T-cell (primary cell): Measurements from ENCODE around the gene MEIS1. TPM values are rescaled to one million over a fixed set of nuclear protein-coding genes. Genes with fewer than 3 reads are reported as not detected.

Experiments used
- ATAC-seq, 4 experiments: fragments of 200-7000 bp in 3 of 4; fragments of 150-1000 bp in 1 of 4; cut with Tn5 transposase; replicated peaks in 1 of 4; 1 replicate in 3 of 4; 2 replicates in 1 of 4; pipeline ENCODE4 v1.10.0; 2021; ENCODE audit warnings: moderate library complexity in 3 of 4, mild to moderate bottlenecking in 2 of 4, moderate number of reproducible peaks in 1 of 4
- CTCF ChIA-PET, 2 donors: fragments of 300-600 bp; sonication (Branson Sonifier 250); formaldehyde crosslinking; loops; one replicate each; lab custom pipeline; 2022; ENCODE audit warnings: antibody characterized with exemption in 2 of 2; lab: Charles Lee
- POLR2A ChIA-PET, 2 donors: fragments of 300-600 bp; sonication (Branson Sonifier 250); formaldehyde crosslinking; loops; one replicate each; lab custom pipeline; 2022; ENCODE audit warnings: antibody characterized with exemption in 2 of 2; lab: Charles Lee
- DNase-seq, 35 experiments: peaks; one replicate each; pipeline versions ENCODE4 v3.0.0 to v3.0.0-alpha.2; 2013 to 2023
- H3K27ac ChIP-seq: one replicate; pipeline ENCODE4 v1.5.1; 2013; ENCODE audit warnings: low read length
- H3K27me3 ChIP-seq, 2 experiments: replicated peaks in 1 of 2; 1 replicate in 1 of 2; 2 replicates in 1 of 2; pipeline versions ENCODE4 v1.6.1 to v1.7.0; 2013; ENCODE audit warnings: low read length in 1 of 2, mixed read lengths in 1 of 2; ENCODE audit not compliant: control insufficient read depth in 2 of 2, insufficient read depth in 2 of 2; ENCODE audit errors: extremely low read depth in 1 of 2
- H3K36me3 ChIP-seq, 2 donors: 1 replicate in 1 of 2; 2 replicates in 1 of 2; pipeline versions ENCODE4 v1.6.1 to v1.7.0; 2013; ENCODE audit warnings: low read length in 1 of 2; ENCODE audit not compliant: control insufficient read depth in 2 of 2, insufficient read depth in 1 of 2; ENCODE audit errors: extremely low read depth in 1 of 2
- H3K4me1 ChIP-seq, 2 experiments: 1 replicate in 1 of 2; 2 replicates in 1 of 2; pipeline versions ENCODE4 v1.6.1 to v1.7.0; 2013; ENCODE audit warnings: low read length in 2 of 2, mixed read lengths in 1 of 2; ENCODE audit not compliant: insufficient read depth in 2 of 2, control insufficient read depth in 1 of 2; ENCODE audit errors: extremely low read depth in 1 of 2
- H3K4me3 ChIP-seq, 2 donors: 1 replicate in 1 of 2; 2 replicates in 1 of 2; pipeline versions ENCODE4 v1.5.1 to v1.7.0; 2013; ENCODE audit warnings: mild to moderate bottlenecking in 2 of 2, low read length in 1 of 2, moderate library complexity in 1 of 2; ENCODE audit not compliant: control insufficient read depth in 1 of 2; ENCODE audit errors: extremely low read depth in 1 of 2
- H3K9me3 ChIP-seq: 2 replicates; pipeline ENCODE4 v1.7.0; 2013
- H3K27ac Mint-ChIP-seq, 2 donors: one replicate each; pipeline ENCODE4 v1.8.0; 2020 to 2021; ENCODE audit warnings: mild to moderate bottlenecking in 2 of 2, mixed read lengths in 2 of 2
- H3K27me3 Mint-ChIP-seq, 2 donors: one replicate each; pipeline ENCODE4 v1.8.0; 2021 to 2022; ENCODE audit warnings: mixed read lengths in 2 of 2
- H3K36me3 Mint-ChIP-seq: one replicate; pipeline ENCODE4 v1.8.0; 2021; ENCODE audit warnings: mixed read lengths
- H3K4me1 Mint-ChIP-seq, 3 donors: one replicate each; pipeline ENCODE4 v1.8.0; 2020 to 2022; ENCODE audit warnings: mixed read lengths in 3 of 3, mild to moderate bottlenecking in 1 of 3
- H3K4me3 Mint-ChIP-seq, 3 donors: one replicate each; pipeline ENCODE4 v1.8.0; 2020 to 2022; ENCODE audit warnings: mild to moderate bottlenecking in 3 of 3, mixed read lengths in 3 of 3, moderate library complexity in 3 of 3
- H3K9me3 Mint-ChIP-seq, 3 donors: one replicate each; pipeline ENCODE4 v1.8.0; 2020 to 2022; ENCODE audit warnings: mixed read lengths in 3 of 3
- WGBS: methylation state at CpG from one replicate; pipeline ENCODE4 v1.1.5; 2013; ENCODE audit warnings: missing lambda C conversion rate; ENCODE audit not compliant: insufficient coverage; 5-methylcytosine and 5-hydroxymethylcytosine counted together
- total RNA-seq, 35 experiments: library from RNA in 6 of 35; stranded (reverse) in 6 of 35; fragments of 120-200 nt in 1 of 35; gene quantifications; one replicate each; pipeline versions ENCODE4 v1.2.1 to v1.2.4 and lab custom pipeline; 2013 to 2026

MEIS1 gene
- total RNA-seq, 5 donors from 2014 or later (not counting 1 experiment from before 2014, with no cell fraction given): 0.32 to 3.4 (median 0.90) TPM

GRCh38 chr2:66456183-66457041, 21.5 kb downstream of the MEIS1 start:
- no peak overlapping the region for H3K4me3 ChIP-seq
- Mint-ChIP-seq H3K36me3 (no peaks in the 10 kb centered on the region), H3K9me3 (peaks cover 0 to 10% (median 0%) of the 10 kb centered on the region in 3 donors), H3K4me3 (no peak overlapping the region), H3K27ac (no peak overlapping the region), H3K4me1 (no peaks in the 10 kb centered on the region), H3K27me3 (peaks cover 0 to 8% of the 10 kb centered on the region in 2 donors)
- ATAC-seq: no peak
- ChIA-PET POLR2A (no interaction called here), CTCF (interaction anchor here in 1 of 2 donors (0.5 kb wide), 1 partner anchor 511 kb away, joined by 3 read pairs; no protein-coding TSS in a partner anchor)
- 71% methylated on average over 1 of the region's 7 CpGs for WGBS
- DNase-seq: no peak
- H3K27me3 ChIP-seq: no peaks in the 10 kb centered on the region
- H3K36me3 ChIP-seq: no peaks in the 10 kb centered on the region
- no peaks in the 10 kb centered on the region for H3K9me3 ChIP-seq
- H3K4me1 ChIP-seq: no peaks in the 10 kb centered on the region
- H3K27ac ChIP-seq: no peak overlapping the region

- Mint-ChIP-seq H3K9me3 (peaks cover 0 to 10% (median 0%) of the 10 kb centered on the region in 3 donors), H3K36me3 (no peaks in the 10 kb centered on the region), H3K27ac (no peak overlapping the region), H3K4me3 (no peak overlapping the region), H3K27me3 (peaks cover 0 to 8% of the 10 kb centered on the region in 2 donors), H3K4me1 (no peaks in the 10 kb centered on the region)
- Histone ChIP-seq H3K4me1 (no peaks in the 10 kb centered on the region), H3K36me3 (no peaks in the 10 kb centered on the region), H3K4me3 (no peak overlapping the region), H3K27ac (no peak overlapping the region), H3K9me3 (no peaks in the 10 kb centered on the region), H3K27me3 (no peaks in the 10 kb centered on the region)
- CTCF ChIA-PET: no interaction called here
- ATAC-seq (no peak), DNase-seq (no peak)
- POLR2A ChIA-PET: no interaction called here
- 77% methylated on average over 6 of the region's 6 CpGs for WGBS
Observed at GRCh38 chr2:66457545-66457944, 22.6 kb downstream of the MEIS1 start.

- H3K27ac ChIP-seq: no peak overlapping the region
- H3K27me3 Mint-ChIP-seq: peaks cover 0 to 14% of the 10 kb centered on the region in 2 donors
Observed at GRCh38 chr2:66460031-66460430, 25.1 kb downstream of the MEIS1 start.

GRCh38 chr2:66461001-66461663, 26.2 kb downstream of the MEIS1 start:
- DNase-seq: no peak
- Mint-ChIP-seq H3K27ac (no peak overlapping the region), H3K27me3 (peaks cover 0 to 15% of the 10 kb centered on the region in 2 donors), H3K4me3 (no peak overlapping the region), H3K36me3 (no peaks in the 10 kb centered on the region), H3K9me3 (peaks cover 0 to 10% (median 3%) of the 10 kb centered on the region in 3 donors), H3K4me1 (no peaks in the 10 kb centered on the region)
- Histone ChIP-seq H3K9me3 (no peaks in the 10 kb centered on the region), H3K27ac (no peak overlapping the region), H3K4me3 (no peak overlapping the region), H3K36me3 (no peaks in the 10 kb centered on the region), H3K27me3 (no peaks in the 10 kb centered on the region), H3K4me1 (no peaks in the 10 kb centered on the region)
- CTCF ChIA-PET: no interaction called here
- WGBS: no CpG with 5 or more reads among the region's 3 CpGs
- ATAC-seq: no peak
- POLR2A ChIA-PET: interaction anchor here in 1 of 2 donors (0.7 kb wide), 1 partner anchor 54 kb away, joined by 4 read pairs; no protein-coding TSS in a partner anchor

More at GRCh38 chr2:66460031-66460430, 25.1 kb downstream of the MEIS1 start:
- Histone ChIP-seq H3K4me3 (no peak overlapping the region), H3K4me1 (no peaks in the 10 kb centered on the region), H3K9me3 (no peaks in the 10 kb centered on the region), H3K36me3 (no peaks in the 10 kb centered on the region), H3K27me3 (no peaks in the 10 kb centered on the region)
- DNase-seq (no peak), ATAC-seq (no peak)
- Mint-ChIP-seq H3K4me1 (no peaks in the 10 kb centered on the region), H3K4me3 (no peak overlapping the region), H3K36me3 (no peaks in the 10 kb centered on the region), H3K9me3 (peaks cover 0 to 10% (median 3%) of the 10 kb centered on the region in 3 donors), H3K27ac (no peak overlapping the region)
- WGBS: no CpG with 5 or more reads among the region's 1 CpG
- ChIA-PET POLR2A (no interaction called here), CTCF (no interaction called here)

GRCh38 chr2:66461664-66462500, 27.0 kb downstream of the MEIS1 start:
- no peaks in the 10 kb centered on the region for H3K4me1 ChIP-seq
- Mint-ChIP-seq H3K4me3 (no peak overlapping the region), H3K36me3 (no peaks in the 10 kb centered on the region), H3K27ac (no peak overlapping the region), H3K27me3 (peaks cover 0 to 14% of the 10 kb centered on the region in 2 donors), H3K4me1 (no peaks in the 10 kb centered on the region), H3K9me3 (peaks cover 0 to 10% (median 3%) of the 10 kb centered on the region in 3 donors)
- H3K9me3 ChIP-seq: no peaks in the 10 kb centered on the region
- no peak for DNase-seq
- H3K36me3 ChIP-seq: no peaks in the 10 kb centered on the region
- no peak for ATAC-seq
- H3K27me3 ChIP-seq: no peaks in the 10 kb centered on the region
- POLR2A ChIA-PET: interaction anchor here in 1 of 2 donors (0.5 kb wide), 1 partner anchor 21 kb away, joined by 6 read pairs; no protein-coding TSS in a partner anchor
- no peak overlapping the region for H3K4me3 ChIP-seq
- no peak overlapping the region for H3K27ac ChIP-seq
- CTCF ChIA-PET: no interaction called here
- 75% methylated on average over 2 of the region's 6 CpGs for WGBS

GRCh38 chr2:66462501-66462825, 27.5 kb downstream of the MEIS1 start:
- ChIA-PET POLR2A (no interaction called here), CTCF (no interaction called here)
- ATAC-seq (no peak), DNase-seq (no peak)
- Histone ChIP-seq H3K9me3 (no peaks in the 10 kb centered on the region), H3K4me1 (no peaks in the 10 kb centered on the region), H3K27ac (no peak overlapping the region), H3K4me3 (no peak overlapping the region), H3K27me3 (no peaks in the 10 kb centered on the region), H3K36me3 (no peaks in the 10 kb centered on the region)
- H3K36me3 Mint-ChIP-seq: no peaks in the 10 kb centered on the region
- no peak overlapping the region for H3K27ac Mint-ChIP-seq
- WGBS: 84% methylated on average over 2 of the region's 5 CpGs
- no peaks in the 10 kb centered on the region for H3K4me1 Mint-ChIP-seq
- peaks cover 0 to 10% (median 3%) of the 10 kb centered on the region in 3 donors for H3K9me3 Mint-ChIP-seq
- no peak overlapping the region for H3K4me3 Mint-ChIP-seq
- H3K27me3 Mint-ChIP-seq: peaks cover 0 to 14% of the 10 kb centered on the region in 2 donors
